ENCODE measurements around the gene SH2D3A.

DNA sequence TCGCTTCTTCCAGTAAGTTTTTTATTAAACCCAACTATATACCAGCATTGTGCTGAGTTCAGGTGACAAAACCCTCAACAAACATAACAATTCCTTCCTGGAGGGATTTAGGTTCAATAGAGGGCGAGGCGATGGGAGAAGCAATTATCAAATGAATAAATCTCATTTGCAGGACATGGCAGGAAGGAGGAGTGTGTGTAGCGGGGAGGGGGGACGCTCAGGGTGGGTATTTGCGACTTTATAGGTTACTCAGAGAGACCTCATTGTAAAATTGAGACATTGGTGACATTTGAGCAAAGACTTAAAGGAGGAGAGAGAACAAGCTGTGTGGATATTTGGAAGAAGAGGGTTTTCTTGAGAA, 50.6 kb downstream of the SH2D3A start:
- no peak for TF ChIP-seq POLR2A (IDR thresholded peaks at IDR 0.05)
- TF ChIP-seq, protein P1, sequence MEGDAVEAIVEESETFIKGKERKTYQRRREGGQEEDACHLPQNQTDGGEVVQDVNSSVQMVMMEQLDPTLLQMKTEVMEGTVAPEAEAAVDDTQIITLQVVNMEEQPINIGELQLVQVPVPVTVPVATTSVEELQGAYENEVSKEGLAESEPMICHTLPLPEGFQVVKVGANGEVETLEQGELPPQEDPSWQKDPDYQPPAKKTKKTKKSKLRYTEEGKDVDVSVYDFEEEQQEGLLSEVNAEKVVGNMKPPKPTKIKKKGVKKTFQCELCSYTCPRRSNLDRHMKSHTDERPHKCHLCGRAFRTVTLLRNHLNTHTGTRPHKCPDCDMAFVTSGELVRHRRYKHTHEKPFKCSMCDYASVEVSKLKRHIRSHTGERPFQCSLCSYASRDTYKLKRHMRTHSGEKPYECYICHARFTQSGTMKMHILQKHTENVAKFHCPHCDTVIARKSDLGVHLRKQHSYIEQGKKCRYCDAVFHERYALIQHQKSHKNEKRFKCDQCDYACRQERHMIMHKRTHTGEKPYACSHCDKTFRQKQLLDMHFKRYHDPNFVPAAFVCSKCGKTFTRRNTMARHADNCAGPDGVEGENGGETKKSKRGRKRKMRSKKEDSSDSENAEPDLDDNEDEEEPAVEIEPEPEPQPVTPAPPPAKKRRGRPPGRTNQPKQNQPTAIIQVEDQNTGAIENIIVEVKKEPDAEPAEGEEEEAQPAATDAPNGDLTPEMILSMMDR (IDR thresholded peaks at IDR 0.05) = no peak

Data from adrenal gland (tissue), 5 donors.